HCT116 (cell line): ENCODE data around the gene SDC3. TPM values are rescaled to one million over a fixed set of nuclear protein-coding genes. Genes with fewer than 3 reads are reported as not detected.
A peak's percentile ranks its signal among the peaks of the same experiment; 100 is the strongest.

Source experiments
- ATAC-seq: fragments of 200-7000 bp; cut with Tn5 transposase; 2 replicates; pipeline ENCODE4 v1.9.1; 2020; ENCODE audit warnings: mild to moderate bottlenecking, moderate library complexity
- BruUV-seq: library from RNA; stranded (reverse); fragments of 400-500 nt; replicated peaks from 2 replicates; lab custom pipeline; 2021; lab: Mats Ljungman, UMichigan
- CTCF ChIA-PET: fragments of 300-600 bp; sonication (Branson Sonifier 250); formaldehyde crosslinking; loops from one replicate; lab custom pipeline; 2021; ENCODE audit warnings: antibody characterized with exemption; lab: Charles Lee
- POLR2A ChIA-PET: fragments of 300-600, 350-600 bp; sonication (Branson Sonifier 250); formaldehyde crosslinking; loops from one replicate; lab custom pipeline; 2021; ENCODE audit warnings: antibody characterized with exemption; lab: Charles Lee
- RAD21 ChIA-PET, 2 experiments: fragments of 300-600 bp; sonication (Branson Sonifier 250); formaldehyde crosslinking; loops; one replicate each; lab custom pipeline; 2023; ENCODE audit warnings: low total read pairs in 2 of 2; ENCODE audit not compliant: uncharacterized antibody in 2 of 2, unreplicated experiment in 2 of 2, low non-redundant PET in 1 of 2; lab: Charles Lee
- DNase-seq: peaks from one replicate; pipeline ENCODE4 v3.0.0-alpha.2; 2010; ENCODE audit warnings: low read depth, low spot score
- H2AFZ ChIP-seq: fragments of 200-600 bp; shearing (Covaris generic), sonication (generic); 2 replicates; pipeline ENCODE4 v1.6.1; 2017; ENCODE audit warnings: low read depth, mixed run types, mixed read lengths, antibody characterized with exemption, low read length; ENCODE audit not compliant: poor library complexity, severe bottlenecking
- H3K27ac ChIP-seq: 2 replicates; pipeline ENCODE4 v1.5.1; 2012; ENCODE audit warnings: low read depth, low read length
- H3K27me3 ChIP-seq: fragments of 200-600 bp; sonication (generic); 2 replicates; pipeline ENCODE4 v1.6.1; 2016; ENCODE audit warnings: mixed run types, low read length, mixed read lengths; ENCODE audit not compliant: insufficient read depth
- H3K36me3 ChIP-seq, 2 experiments: fragments of 200-500 bp in 1 of 2; fragments of 200-600 bp in 1 of 2; sonication (Bioruptor generic) in 1 of 2; sonication (generic) in 1 of 2; 2 replicates each; pipeline versions ENCODE4 v1.5.1 to v1.6.1; 2014 to 2016; ENCODE audit warnings: low read length in 2 of 2, inconsistent platforms in 1 of 2, mixed read lengths in 1 of 2, mixed run types in 1 of 2; ENCODE audit not compliant: insufficient read depth in 2 of 2, control insufficient read depth in 1 of 2
- H3K4me1 ChIP-seq, 2 experiments: fragments of 200-600 bp in 1 of 2; sonication (generic) in 1 of 2; 2 replicates each; pipeline versions ENCODE4 v1.5.1 to v1.6.1; 2012 to 2017; ENCODE audit warnings: low read length in 2 of 2, inconsistent platforms in 1 of 2, mild to moderate bottlenecking in 1 of 2, mixed read lengths in 1 of 2, mixed run types in 1 of 2, moderate library complexity in 1 of 2; ENCODE audit not compliant: insufficient read depth in 2 of 2, control insufficient read depth in 1 of 2
- H3K4me2 ChIP-seq: fragments of 200-600 bp; sonication (generic); 2 replicates; pipeline ENCODE4 v1.6.1; 2017; ENCODE audit warnings: mixed run types, low read length, mixed read lengths
- H3K4me3 ChIP-seq, 2 experiments: fragments of 200-600 bp in 1 of 2; sonication (generic) in 1 of 2; replicated peaks in 1 of 2; 2 replicates each; pipeline ENCODE4 v1.5.1; 2011 to 2016; ENCODE audit warnings: low read length in 2 of 2, control low read depth in 1 of 2, low read depth in 1 of 2, mild to moderate bottlenecking in 1 of 2, mixed read lengths in 1 of 2, mixed run types in 1 of 2
- H3K79me2 ChIP-seq: fragments of 200-600 bp; sonication (generic); 2 replicates; pipeline ENCODE4 v1.6.1; 2017; ENCODE audit warnings: mild to moderate bottlenecking, mixed run types, low read length, moderate library complexity, mixed read lengths; ENCODE audit not compliant: insufficient read depth
- H3K9ac ChIP-seq: fragments of 200-600 bp; sonication (generic); 2 replicates; pipeline ENCODE4 v1.6.1; 2016; ENCODE audit warnings: low read length, mixed read lengths
- H3K9me2 ChIP-seq: fragments of 200-600 bp; sonication (generic), shearing (Covaris generic); 2 replicates; pipeline ENCODE4 v1.6.1; 2017; ENCODE audit warnings: mixed run types, mild to moderate bottlenecking, moderate library complexity; ENCODE audit not compliant: insufficient read depth
- H3K9me3 ChIP-seq, 2 experiments: fragments of 200-500 bp in 1 of 2; fragments of 200-600 bp in 1 of 2; sonication (Bioruptor generic) in 1 of 2; sonication (generic) in 1 of 2; 2 replicates each; pipeline ENCODE4 v1.6.1; 2014 to 2017; ENCODE audit warnings: low read length in 2 of 2, mixed read lengths in 2 of 2, inconsistent platforms in 1 of 2, low read depth in 1 of 2, mild to moderate bottlenecking in 1 of 2, mixed run types in 1 of 2, moderate library complexity in 1 of 2; ENCODE audit not compliant: control insufficient read depth in 1 of 2, insufficient read depth in 1 of 2
- H4K20me1 ChIP-seq: fragments of 200-600 bp; sonication (generic), shearing (Covaris generic); 2 replicates; pipeline ENCODE4 v1.6.1; 2017; ENCODE audit warnings: mixed run types, mild to moderate bottlenecking, moderate library complexity; ENCODE audit not compliant: insufficient read depth
- CBX3 ChIP-seq: IDR thresholded peaks from 2 replicates; pipeline ENCODE4 v1.6.1; 2012; ENCODE audit warnings: low read depth
- EGR1 ChIP-seq: IDR thresholded peaks from 2 replicates; pipeline ENCODE4 v1.6.1; 2012; ENCODE audit warnings: low read depth
- EZH2 ChIP-seq: fragments of 200-600 bp; sonication (generic); IDR thresholded peaks from 2 replicates; pipeline ENCODE4 v1.6.1; 2017; ENCODE audit warnings: antibody characterized with exemption, mixed run types
- EZH2phosphoT487 ChIP-seq: fragments of 200-600 bp; IDR thresholded peaks from 2 replicates; pipeline ENCODE4 v1.6.1; 2018; ENCODE audit warnings: antibody characterized with exemption, borderline replicate concordance
- FOSL1 ChIP-seq: IDR thresholded peaks from 2 replicates; pipeline ENCODE4 v1.6.1; 2012; ENCODE audit warnings: low read depth
- JUND ChIP-seq: IDR thresholded peaks from 2 replicates; pipeline ENCODE4 v1.6.1; 2012
- POLR2A ChIP-seq: IDR thresholded peaks from 2 replicates; pipeline ENCODE4 v1.7.0; 2011; ENCODE audit warnings: borderline replicate concordance; ENCODE audit not compliant: insufficient read depth, insufficient read length; ENCODE audit errors: extremely low read depth
- POLR2AphosphoS5 ChIP-seq: IDR thresholded peaks from 2 replicates; pipeline ENCODE4 v1.6.1; 2011; ENCODE audit warnings: mild to moderate bottlenecking, low read depth, low read length, moderate library complexity
- RAD21 ChIP-seq: IDR thresholded peaks from 2 replicates; pipeline ENCODE4 v1.6.1; 2012; ENCODE audit warnings: low read depth, mild to moderate bottlenecking
- SP1 ChIP-seq: IDR thresholded peaks from 2 replicates; pipeline ENCODE4 v1.6.1; 2012; ENCODE audit warnings: low read depth
- SRF ChIP-seq: IDR thresholded peaks from 2 replicates; pipeline ENCODE4 v1.6.1; 2012; ENCODE audit warnings: low read depth
- TCF7L2 ChIP-seq: IDR thresholded peaks from 2 replicates; pipeline ENCODE4 v1.7.0; 2011; ENCODE audit warnings: borderline replicate concordance, inconsistent platforms; ENCODE audit not compliant: insufficient read depth, insufficient read length; ENCODE audit errors: extremely low read depth
- YY1 ChIP-seq: IDR thresholded peaks from 2 replicates; pipeline ENCODE4 v1.6.1; 2011; ENCODE audit warnings: low read length, low read depth, moderate library complexity, mild to moderate bottlenecking; ENCODE audit not compliant: insufficient replicate concordance; ENCODE audit errors: extremely low read depth
- ZFX ChIP-seq: fragments of 450-650 bp; IDR thresholded peaks from 2 replicates; pipeline ENCODE4 v1.6.1; 2017
- intact Hi-C: fragments of 100-400 bp; cut with micrococcal nuclease; formaldehyde crosslinking; loops from 2 replicates; pipeline ENCODE4 v1.10.0; 2022
- total RNA-seq: library from RNA; stranded (reverse); gene quantifications from one replicate; pipeline ENCODE4 v1.2.1, GENCODE V29; 2021; ENCODE audit not compliant: unreplicated experiment
- TF ChIP-seq, protein P1 (sequence below), 3 experiments: fragments of 200-600 bp in 1 of 3; sonication (generic) in 1 of 3; IDR thresholded peaks in 2 of 3; conservative IDR thresholded peaks in 1 of 3; 2 replicates each; pipeline ENCODE4 v1.5.1; 2012 to 2017; ENCODE audit warnings: low read depth in 2 of 3, low read length in 2 of 3, antibody characterized with exemption in 1 of 3, borderline replicate concordance in 1 of 3, control low read depth in 1 of 3, mild to moderate bottlenecking in 1 of 3, mixed read lengths in 1 of 3, mixed run types in 1 of 3, moderate library complexity in 1 of 3; ENCODE audit not compliant: insufficient read depth in 1 of 3
- TF ChIP-seq, protein P2 (sequence below): IDR thresholded peaks from 2 replicates; pipeline ENCODE4 v1.6.1; 2012
- TF ChIP-seq, protein P3 (sequence below): IDR thresholded peaks from 2 replicates; pipeline ENCODE4 v1.6.1; 2011; ENCODE audit warnings: mild to moderate bottlenecking, low read length, moderate library complexity; ENCODE audit not compliant: insufficient replicate concordance; ENCODE audit errors: extremely low read depth
- TF ChIP-seq, protein P4 (sequence below): IDR thresholded peaks from 2 replicates; pipeline ENCODE4 v1.6.1; 2012; ENCODE audit warnings: low read depth

Gene SDC3
- total RNA-seq, 1 experiment from 2014 or later = 40.1 TPM

DNA sequence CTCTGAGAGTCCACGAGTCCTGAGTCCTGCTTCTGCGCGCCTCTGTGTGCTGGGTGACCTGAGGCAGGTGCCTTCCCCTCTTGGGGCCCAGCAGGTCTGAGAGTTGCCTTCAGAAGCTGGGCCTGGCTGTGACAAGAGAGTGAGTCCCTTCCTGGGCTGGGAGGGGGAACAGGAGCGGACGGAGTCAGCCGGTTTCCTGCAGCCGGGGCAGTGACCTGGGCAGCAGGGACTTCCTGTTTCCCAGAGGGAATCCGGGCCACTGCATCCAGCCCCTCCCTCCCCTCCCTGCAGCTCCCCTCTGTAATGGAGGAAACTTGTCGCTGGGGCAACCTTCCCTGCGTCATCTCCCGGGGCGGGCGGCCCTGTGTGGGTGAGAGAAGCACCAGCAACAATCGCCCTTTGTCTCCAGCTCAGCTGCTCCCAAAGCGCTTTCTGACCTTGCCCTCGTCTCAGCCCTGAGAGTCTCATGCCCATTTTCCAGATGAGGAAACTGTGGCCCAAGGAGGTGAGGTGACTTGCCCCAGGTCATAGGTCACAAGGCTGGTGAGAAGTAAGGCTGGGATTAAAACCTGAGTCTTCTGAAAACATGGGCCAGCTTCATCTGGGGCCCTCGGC is 61.1 kb downstream of the SDC3 start:
- H3K36me3 ChIP-seq = no peaks in the 10 kb centered on the region
- no peak overlapping the region for H3K4me3 ChIP-seq
- H3K4me1 ChIP-seq = no peaks in the 10 kb centered on the region
- ChIA-PET RAD21 (no interaction called here), POLR2A (no interaction called here), CTCF (no interaction called here)
- no peaks in the 10 kb centered on the region for H3K9me3 ChIP-seq
- peak; percentile 19; the same call in 1 of the 2 replicates for ATAC-seq
- BruUV-seq = no TSS peak
- H3K27me3 ChIP-seq = peaks cover 29% of the 10 kb centered on the region; the same call in 1 of the 2 replicates
- H3K4me2 ChIP-seq = no peak overlapping the region
- no peak for TF ChIP-seq POLR2A
- TF ChIP-seq POLR2AphosphoS5 = no peak
- TF ChIP-seq JUND = no peak
- TF ChIP-seq, protein P1, sequence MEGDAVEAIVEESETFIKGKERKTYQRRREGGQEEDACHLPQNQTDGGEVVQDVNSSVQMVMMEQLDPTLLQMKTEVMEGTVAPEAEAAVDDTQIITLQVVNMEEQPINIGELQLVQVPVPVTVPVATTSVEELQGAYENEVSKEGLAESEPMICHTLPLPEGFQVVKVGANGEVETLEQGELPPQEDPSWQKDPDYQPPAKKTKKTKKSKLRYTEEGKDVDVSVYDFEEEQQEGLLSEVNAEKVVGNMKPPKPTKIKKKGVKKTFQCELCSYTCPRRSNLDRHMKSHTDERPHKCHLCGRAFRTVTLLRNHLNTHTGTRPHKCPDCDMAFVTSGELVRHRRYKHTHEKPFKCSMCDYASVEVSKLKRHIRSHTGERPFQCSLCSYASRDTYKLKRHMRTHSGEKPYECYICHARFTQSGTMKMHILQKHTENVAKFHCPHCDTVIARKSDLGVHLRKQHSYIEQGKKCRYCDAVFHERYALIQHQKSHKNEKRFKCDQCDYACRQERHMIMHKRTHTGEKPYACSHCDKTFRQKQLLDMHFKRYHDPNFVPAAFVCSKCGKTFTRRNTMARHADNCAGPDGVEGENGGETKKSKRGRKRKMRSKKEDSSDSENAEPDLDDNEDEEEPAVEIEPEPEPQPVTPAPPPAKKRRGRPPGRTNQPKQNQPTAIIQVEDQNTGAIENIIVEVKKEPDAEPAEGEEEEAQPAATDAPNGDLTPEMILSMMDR (IDR thresholded peaks at IDR 0.05 in 2 of 3, conservative IDR thresholded peaks at IDR 0.05 in 1 of 3; ENCODE audit: borderline replicate concordance in 1 of 3, insufficient read depth in 1 of 3, low read depth in 2 of 3, low read length in 2 of 3) = no peak
- TF ChIP-seq EZH2 = no peak
- TF ChIP-seq, protein P2, sequence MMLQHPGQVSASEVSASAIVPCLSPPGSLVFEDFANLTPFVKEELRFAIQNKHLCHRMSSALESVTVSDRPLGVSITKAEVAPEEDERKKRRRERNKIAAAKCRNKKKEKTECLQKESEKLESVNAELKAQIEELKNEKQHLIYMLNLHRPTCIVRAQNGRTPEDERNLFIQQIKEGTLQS = no peak
- no peak for TF ChIP-seq SP1
- TF ChIP-seq YY1 = no peak
- TF ChIP-seq EGR1 = no peak
- TF ChIP-seq CBX3 = no peak
- TF ChIP-seq, protein P3, sequence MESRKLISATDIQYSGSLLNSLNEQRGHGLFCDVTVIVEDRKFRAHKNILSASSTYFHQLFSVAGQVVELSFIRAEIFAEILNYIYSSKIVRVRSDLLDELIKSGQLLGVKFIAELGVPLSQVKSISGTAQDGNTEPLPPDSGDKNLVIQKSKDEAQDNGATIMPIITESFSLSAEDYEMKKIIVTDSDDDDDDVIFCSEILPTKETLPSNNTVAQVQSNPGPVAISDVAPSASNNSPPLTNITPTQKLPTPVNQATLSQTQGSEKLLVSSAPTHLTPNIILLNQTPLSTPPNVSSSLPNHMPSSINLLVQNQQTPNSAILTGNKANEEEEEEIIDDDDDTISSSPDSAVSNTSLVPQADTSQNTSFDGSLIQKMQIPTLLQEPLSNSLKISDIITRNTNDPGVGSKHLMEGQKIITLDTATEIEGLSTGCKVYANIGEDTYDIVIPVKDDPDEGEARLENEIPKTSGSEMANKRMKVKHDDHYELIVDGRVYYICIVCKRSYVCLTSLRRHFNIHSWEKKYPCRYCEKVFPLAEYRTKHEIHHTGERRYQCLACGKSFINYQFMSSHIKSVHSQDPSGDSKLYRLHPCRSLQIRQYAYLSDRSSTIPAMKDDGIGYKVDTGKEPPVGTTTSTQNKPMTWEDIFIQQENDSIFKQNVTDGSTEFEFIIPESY = no peak
- TF ChIP-seq SRF = no peak
- TF ChIP-seq, protein P4, sequence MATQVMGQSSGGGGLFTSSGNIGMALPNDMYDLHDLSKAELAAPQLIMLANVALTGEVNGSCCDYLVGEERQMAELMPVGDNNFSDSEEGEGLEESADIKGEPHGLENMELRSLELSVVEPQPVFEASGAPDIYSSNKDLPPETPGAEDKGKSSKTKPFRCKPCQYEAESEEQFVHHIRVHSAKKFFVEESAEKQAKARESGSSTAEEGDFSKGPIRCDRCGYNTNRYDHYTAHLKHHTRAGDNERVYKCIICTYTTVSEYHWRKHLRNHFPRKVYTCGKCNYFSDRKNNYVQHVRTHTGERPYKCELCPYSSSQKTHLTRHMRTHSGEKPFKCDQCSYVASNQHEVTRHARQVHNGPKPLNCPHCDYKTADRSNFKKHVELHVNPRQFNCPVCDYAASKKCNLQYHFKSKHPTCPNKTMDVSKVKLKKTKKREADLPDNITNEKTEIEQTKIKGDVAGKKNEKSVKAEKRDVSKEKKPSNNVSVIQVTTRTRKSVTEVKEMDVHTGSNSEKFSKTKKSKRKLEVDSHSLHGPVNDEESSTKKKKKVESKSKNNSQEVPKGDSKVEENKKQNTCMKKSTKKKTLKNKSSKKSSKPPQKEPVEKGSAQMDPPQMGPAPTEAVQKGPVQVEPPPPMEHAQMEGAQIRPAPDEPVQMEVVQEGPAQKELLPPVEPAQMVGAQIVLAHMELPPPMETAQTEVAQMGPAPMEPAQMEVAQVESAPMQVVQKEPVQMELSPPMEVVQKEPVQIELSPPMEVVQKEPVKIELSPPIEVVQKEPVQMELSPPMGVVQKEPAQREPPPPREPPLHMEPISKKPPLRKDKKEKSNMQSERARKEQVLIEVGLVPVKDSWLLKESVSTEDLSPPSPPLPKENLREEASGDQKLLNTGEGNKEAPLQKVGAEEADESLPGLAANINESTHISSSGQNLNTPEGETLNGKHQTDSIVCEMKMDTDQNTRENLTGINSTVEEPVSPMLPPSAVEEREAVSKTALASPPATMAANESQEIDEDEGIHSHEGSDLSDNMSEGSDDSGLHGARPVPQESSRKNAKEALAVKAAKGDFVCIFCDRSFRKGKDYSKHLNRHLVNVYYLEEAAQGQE = no peak
- no peak for TF ChIP-seq RAD21
- TF ChIP-seq ZFX = no peak
- no peak for TF ChIP-seq FOSL1
- TF ChIP-seq EZH2phosphoT487 = no peak
- no peak for TF ChIP-seq TCF7L2
- intact Hi-C loops = no loop called here
- H3K9ac ChIP-seq = no peak overlapping the region
- H3K9me2 ChIP-seq = no peaks in the 10 kb centered on the region
- H3K27ac ChIP-seq = no peak overlapping the region
- no peak overlapping the region for H2AFZ ChIP-seq
- DNase-seq = no peak
- H3K79me2 ChIP-seq = no peaks in the 10 kb centered on the region
- H4K20me1 ChIP-seq = no peaks in the 10 kb centered on the region
